Measurements from ENCODE around the gene RTL10.

The RTL10 gene

GRCh38 chr22:19823902-19824211 lies 30.8 kb downstream of the RTL10 start:
- H3K36me3 ChIP-seq (ENCODE audit: control insufficient read depth in 2 of 2, insufficient read depth in 1 of 2, low read length in 2 of 2), result peaks cover 0 to 9% of the 10 kb centered on the region in 2 experiments; a peak in 1 of 3 replicates
- H3K4me1 ChIP-seq (ENCODE audit: control insufficient read depth, insufficient read depth, low read length), result no peaks in the 10 kb centered on the region
- ChIA-PET POLR2A (no interaction called here), CTCF (no interaction called here)
- no peak overlapping the region for H3K4me3 ChIP-seq (ENCODE audit: low read depth, low read length)
- no peak overlapping the region for H3K27ac ChIP-seq (ENCODE audit: extremely low read depth, low read depth, low read length)
- no peak for TF ChIP-seq ZNF140 (tag by site-specific recombination; IDR thresholded peaks at IDR 0.05)
- no peak for TF ChIP-seq ZNF416 (tag by site-specific recombination; IDR thresholded peaks at IDR 0.05)
- TF ChIP-seq, protein P1, sequence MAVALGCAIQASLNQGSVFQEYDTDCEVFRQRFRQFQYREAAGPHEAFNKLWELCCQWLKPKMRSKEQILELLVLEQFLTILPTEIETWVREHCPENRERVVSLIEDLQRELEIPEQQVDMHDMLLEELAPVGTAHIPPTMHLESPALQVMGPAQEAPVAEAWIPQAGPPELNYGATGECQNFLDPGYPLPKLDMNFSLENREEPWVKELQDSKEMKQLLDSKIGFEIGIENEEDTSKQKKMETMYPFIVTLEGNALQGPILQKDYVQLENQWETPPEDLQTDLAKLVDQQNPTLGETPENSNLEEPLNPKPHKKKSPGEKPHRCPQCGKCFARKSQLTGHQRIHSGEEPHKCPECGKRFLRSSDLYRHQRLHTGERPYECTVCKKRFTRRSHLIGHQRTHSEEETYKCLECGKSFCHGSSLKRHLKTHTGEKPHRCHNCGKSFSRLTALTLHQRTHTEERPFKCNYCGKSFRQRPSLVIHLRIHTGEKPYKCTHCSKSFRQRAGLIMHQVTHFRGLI (tag by site-specific recombination; IDR thresholded peaks at IDR 0.05), result no peak
- no peak for TF ChIP-seq OVOL3 (tag by site-specific recombination; IDR thresholded peaks at IDR 0.05)
- no peak for TF ChIP-seq FEZF1 (tag by site-specific recombination; IDR thresholded peaks at IDR 0.05)
- no peak for TF ChIP-seq ZNF548 (tag by site-specific recombination; IDR thresholded peaks at IDR 0.05)
- no peak for TF ChIP-seq ZNF747 (tag by site-specific recombination; IDR thresholded peaks at IDR 0.05)
- TF ChIP-seq, protein P2, sequence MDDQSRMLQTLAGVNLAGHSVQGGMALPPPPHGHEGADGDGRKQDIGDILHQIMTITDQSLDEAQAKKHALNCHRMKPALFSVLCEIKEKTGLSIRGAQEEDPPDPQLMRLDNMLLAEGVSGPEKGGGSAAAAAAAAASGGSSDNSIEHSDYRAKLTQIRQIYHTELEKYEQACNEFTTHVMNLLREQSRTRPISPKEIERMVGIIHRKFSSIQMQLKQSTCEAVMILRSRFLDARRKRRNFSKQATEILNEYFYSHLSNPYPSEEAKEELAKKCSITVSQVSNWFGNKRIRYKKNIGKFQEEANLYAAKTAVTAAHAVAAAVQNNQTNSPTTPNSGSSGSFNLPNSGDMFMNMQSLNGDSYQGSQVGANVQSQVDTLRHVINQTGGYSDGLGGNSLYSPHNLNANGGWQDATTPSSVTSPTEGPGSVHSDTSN (CRISPR knock-in tag; IDR thresholded peaks at IDR 0.05), result no peak
- TF ChIP-seq ATF2 (tag by site-specific recombination; IDR thresholded peaks at IDR 0.05; ENCODE audit: low read depth), result no peak
- TF ChIP-seq, protein P3, sequence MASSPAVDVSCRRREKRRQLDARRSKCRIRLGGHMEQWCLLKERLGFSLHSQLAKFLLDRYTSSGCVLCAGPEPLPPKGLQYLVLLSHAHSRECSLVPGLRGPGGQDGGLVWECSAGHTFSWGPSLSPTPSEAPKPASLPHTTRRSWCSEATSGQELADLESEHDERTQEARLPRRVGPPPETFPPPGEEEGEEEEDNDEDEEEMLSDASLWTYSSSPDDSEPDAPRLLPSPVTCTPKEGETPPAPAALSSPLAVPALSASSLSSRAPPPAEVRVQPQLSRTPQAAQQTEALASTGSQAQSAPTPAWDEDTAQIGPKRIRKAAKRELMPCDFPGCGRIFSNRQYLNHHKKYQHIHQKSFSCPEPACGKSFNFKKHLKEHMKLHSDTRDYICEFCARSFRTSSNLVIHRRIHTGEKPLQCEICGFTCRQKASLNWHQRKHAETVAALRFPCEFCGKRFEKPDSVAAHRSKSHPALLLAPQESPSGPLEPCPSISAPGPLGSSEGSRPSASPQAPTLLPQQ (tag by site-specific recombination; IDR thresholded peaks at IDR 0.05), result no peak
- TF ChIP-seq, protein P4, sequence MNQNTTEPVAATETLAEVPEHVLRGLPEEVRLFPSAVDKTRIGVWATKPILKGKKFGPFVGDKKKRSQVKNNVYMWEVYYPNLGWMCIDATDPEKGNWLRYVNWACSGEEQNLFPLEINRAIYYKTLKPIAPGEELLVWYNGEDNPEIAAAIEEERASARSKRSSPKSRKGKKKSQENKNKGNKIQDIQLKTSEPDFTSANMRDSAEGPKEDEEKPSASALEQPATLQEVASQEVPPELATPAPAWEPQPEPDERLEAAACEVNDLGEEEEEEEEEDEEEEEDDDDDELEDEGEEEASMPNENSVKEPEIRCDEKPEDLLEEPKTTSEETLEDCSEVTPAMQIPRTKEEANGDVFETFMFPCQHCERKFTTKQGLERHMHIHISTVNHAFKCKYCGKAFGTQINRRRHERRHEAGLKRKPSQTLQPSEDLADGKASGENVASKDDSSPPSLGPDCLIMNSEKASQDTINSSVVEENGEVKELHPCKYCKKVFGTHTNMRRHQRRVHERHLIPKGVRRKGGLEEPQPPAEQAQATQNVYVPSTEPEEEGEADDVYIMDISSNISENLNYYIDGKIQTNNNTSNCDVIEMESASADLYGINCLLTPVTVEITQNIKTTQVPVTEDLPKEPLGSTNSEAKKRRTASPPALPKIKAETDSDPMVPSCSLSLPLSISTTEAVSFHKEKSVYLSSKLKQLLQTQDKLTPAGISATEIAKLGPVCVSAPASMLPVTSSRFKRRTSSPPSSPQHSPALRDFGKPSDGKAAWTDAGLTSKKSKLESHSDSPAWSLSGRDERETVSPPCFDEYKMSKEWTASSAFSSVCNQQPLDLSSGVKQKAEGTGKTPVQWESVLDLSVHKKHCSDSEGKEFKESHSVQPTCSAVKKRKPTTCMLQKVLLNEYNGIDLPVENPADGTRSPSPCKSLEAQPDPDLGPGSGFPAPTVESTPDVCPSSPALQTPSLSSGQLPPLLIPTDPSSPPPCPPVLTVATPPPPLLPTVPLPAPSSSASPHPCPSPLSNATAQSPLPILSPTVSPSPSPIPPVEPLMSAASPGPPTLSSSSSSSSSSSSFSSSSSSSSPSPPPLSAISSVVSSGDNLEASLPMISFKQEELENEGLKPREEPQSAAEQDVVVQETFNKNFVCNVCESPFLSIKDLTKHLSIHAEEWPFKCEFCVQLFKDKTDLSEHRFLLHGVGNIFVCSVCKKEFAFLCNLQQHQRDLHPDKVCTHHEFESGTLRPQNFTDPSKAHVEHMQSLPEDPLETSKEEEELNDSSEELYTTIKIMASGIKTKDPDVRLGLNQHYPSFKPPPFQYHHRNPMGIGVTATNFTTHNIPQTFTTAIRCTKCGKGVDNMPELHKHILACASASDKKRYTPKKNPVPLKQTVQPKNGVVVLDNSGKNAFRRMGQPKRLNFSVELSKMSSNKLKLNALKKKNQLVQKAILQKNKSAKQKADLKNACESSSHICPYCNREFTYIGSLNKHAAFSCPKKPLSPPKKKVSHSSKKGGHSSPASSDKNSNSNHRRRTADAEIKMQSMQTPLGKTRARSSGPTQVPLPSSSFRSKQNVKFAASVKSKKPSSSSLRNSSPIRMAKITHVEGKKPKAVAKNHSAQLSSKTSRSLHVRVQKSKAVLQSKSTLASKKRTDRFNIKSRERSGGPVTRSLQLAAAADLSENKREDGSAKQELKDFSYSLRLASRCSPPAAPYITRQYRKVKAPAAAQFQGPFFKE (tag by site-specific recombination; IDR thresholded peaks at IDR 0.05; ENCODE audit: borderline replicate concordance), result no peak
- no peak for TF ChIP-seq ZNF19 (tag by site-specific recombination; IDR thresholded peaks at IDR 0.05; ENCODE audit: low read depth)
- no peak for TF ChIP-seq BCL6B (tag by site-specific recombination; IDR thresholded peaks at IDR 0.05)
- H3K9me3 ChIP-seq (ENCODE audit: control insufficient read depth, insufficient read depth, low read depth, low read length), result no peaks in the 10 kb centered on the region
